Epithelial cell of esophagus (primary cell): ENCODE measurements around the gene COQ7.

Experiments used
- DNase-seq: peaks from one replicate; pipeline ENCODE4 v3.0.0; 2010; ENCODE audit warnings: low read depth
- H3K4me3 ChIP-seq: 2 replicates; pipeline ENCODE4 v1.5.1; 2011; ENCODE audit warnings: mild to moderate bottlenecking, low read length, control low read depth
- TF ChIP-seq, protein P1 (sequence below): IDR thresholded peaks from 2 replicates; pipeline ENCODE4 v1.5.1; 2011; ENCODE audit warnings: low read depth, mild to moderate bottlenecking, low read length, control low read depth, inconsistent platforms; ENCODE audit not compliant: insufficient read depth; ENCODE audit errors: missing control alignments

The COQ7 gene

DNA sequence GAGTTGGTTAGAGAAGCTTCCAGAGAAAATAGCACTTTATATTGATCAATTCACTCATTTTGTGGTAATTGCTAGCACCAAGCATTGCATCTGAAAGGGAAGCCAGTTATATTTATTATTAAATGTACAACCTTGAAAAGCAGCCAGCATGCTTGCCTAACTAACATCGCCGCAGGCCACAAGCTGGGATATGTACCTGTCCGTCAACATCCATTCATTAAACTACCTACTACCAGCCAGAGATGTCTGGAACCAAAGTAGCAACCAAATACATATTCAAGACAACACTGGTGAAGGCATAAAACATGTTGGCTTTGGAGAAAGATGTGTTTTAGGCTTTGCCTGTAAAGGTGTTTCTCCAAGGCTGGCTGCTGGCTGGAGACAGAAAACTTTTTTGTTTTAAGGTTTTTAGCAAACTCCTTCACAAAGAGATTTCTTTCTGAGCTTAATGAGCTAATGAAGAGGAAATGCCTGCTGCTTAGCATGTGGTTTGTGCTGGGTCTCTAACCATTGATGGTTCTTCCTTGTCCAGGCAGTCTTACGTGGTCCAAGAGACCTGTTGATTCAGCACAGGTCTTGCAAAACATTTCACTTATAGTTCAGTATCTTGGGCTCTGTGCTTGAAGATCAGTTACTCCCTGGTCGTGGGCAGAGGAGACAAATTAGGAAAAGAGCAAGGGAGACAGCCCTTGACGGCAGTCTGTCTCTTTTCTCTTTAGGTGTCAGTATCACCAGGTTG, 49.5 kb downstream of the COQ7 start:
- peak; percentile 85 for DNase-seq
- TF ChIP-seq, protein P1, sequence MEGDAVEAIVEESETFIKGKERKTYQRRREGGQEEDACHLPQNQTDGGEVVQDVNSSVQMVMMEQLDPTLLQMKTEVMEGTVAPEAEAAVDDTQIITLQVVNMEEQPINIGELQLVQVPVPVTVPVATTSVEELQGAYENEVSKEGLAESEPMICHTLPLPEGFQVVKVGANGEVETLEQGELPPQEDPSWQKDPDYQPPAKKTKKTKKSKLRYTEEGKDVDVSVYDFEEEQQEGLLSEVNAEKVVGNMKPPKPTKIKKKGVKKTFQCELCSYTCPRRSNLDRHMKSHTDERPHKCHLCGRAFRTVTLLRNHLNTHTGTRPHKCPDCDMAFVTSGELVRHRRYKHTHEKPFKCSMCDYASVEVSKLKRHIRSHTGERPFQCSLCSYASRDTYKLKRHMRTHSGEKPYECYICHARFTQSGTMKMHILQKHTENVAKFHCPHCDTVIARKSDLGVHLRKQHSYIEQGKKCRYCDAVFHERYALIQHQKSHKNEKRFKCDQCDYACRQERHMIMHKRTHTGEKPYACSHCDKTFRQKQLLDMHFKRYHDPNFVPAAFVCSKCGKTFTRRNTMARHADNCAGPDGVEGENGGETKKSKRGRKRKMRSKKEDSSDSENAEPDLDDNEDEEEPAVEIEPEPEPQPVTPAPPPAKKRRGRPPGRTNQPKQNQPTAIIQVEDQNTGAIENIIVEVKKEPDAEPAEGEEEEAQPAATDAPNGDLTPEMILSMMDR: no peak
- no peak overlapping the region for H3K4me3 ChIP-seq

DNA sequence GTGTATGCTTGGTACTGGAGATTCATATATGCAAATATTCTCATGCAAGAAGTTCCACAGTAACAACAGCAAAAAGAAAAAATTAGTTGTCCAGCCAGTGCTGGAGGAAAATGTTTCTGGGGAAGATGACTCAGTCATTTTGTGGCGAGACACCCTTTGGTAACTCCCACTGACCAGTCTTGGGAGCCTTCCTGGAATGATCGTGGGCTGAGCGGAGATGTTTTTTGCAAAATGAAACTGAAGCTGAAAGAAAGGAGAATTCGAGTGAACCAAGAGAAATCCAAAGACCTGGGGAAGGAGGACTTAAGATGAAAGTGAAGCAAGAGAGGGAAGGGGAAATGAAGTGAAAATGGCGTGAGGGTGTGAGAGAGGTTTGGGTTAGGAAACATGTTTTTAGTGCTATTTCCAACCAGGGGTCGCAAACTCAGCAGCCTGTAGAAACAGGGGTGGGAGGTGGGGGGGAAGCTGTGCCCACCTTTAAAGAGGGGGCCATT, 51.6 kb downstream of the COQ7 start:
- TF ChIP-seq, protein P1: no peak
- DNase-seq: peak; percentile 83

DNA sequence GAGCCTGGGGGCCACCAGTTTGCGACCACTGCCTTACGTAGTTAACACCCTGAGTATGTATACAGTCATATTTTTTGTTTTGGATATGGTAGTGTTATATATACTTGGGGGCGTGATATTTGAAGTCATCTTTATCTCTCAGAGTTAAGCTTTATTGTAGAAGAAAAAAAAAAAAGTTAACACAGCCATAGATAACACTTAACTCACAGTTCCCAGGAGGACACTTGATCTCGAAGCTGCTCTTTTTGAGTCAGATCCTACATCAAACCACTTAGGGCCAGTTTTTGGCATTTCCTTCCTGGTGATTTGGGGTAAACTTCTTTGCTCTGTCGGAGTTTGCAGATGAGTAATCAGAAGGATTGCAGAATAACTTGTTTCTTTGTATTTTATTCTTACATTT, 52.1 kb downstream of the COQ7 start:
- DNase-seq: peak; percentile 77
- TF ChIP-seq, protein P1: no peak
- H3K4me3 ChIP-seq: no peak overlapping the region

More for the DNA sequence above, 51.6 kb downstream of the COQ7 start:
- peak overlapping the region; percentile 7 for H3K4me3 ChIP-seq

DNA sequence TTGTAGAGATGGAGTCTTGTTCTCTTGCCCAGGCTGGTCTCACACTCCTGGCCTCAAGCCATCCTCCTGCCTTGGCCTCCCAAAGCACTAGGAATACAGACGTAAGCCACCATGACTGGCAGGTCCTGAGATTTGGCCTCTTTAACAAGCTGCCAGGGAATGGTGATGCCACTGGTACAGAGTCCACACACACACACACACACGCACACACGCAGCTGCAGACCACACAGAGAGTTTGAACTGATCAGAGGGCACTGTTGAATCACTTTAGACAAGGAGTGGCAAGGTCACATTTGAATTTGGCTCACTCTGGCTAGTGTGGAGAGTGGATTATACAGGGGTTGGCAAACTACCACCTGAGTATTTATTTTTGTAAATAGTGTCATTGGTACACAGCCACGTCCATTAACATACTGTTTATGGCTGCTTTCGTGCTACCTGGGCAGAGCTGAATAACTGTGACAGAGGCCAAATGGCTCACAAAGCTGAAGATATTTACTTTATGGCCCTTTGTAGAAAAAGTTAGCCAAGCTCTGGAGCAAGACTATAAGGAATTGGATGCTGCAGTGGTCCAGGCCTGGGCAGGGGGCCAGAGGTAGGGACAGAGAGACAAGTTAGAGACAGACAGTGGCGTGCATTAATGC, 56.2 kb downstream of the COQ7 start:
- H3K4me3 ChIP-seq: no peak overlapping the region
- TF ChIP-seq, protein P1: no peak
- DNase-seq: no peak

DNA sequence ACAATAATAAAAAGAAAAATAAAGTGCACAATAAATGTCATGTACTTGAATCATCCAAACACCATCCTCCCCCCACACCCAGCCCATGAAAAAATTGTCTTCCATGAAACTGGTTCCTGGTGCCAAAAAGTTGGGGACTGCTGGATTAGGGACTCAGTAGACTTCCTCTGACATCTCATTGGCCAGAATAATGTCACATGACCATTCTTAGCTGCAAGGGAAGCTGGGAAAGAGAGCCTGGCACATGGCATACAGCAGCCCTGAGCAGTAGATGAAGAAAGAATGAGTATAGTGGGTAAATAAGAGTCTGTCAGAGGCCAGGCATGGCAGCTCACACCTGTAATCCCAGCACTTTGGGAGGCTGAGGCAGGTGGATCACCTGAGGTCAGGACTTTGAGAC, 58.9 kb downstream of the COQ7 start:
- TF ChIP-seq, protein P1: no peak
- DNase-seq: no peak
- H3K4me3 ChIP-seq: no peak overlapping the region

DNA sequence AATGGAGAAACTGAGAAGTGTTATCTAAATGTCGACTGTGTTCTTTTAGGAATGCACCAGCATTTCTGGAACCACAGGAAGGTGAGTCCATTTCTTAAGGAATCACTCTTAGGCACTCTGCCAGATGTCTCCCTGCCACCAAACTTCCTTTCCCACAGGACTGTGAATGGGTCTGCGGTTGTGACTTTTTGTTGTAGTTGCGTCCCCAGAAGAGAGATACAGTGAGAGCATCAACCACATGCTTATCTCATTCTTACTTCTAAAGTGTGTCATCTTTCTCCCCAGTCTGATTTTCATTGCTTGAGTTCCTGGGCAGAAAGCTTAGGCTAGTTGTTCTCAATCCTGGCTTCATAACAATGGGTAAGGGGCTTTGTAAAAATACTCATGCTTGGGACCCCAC, 59.8 kb downstream of the COQ7 start:
- no peak for DNase-seq
- no peak overlapping the region for H3K4me3 ChIP-seq
- TF ChIP-seq, protein P1: no peak
